HepG2 (cell line): ENCODE measurements around the gene ZDHHC18. TPM values are rescaled to one million over a fixed set of nuclear protein-coding genes. Genes with fewer than 3 reads are reported as not detected.

Source experiments
- ARID2 ChIP-seq: sonication (generic); formaldehyde crosslinking; IDR thresholded peaks from 2 replicates; pipeline ENCODE4 v1.8.1; 2022; ENCODE audit warnings: mild to moderate bottlenecking, missing genetic modification reagents, borderline replicate concordance
- FLYWCH1 ChIP-seq: sonication (generic); formaldehyde crosslinking; IDR thresholded peaks from 2 replicates; pipeline ENCODE4 v1.8.1; 2023; ENCODE audit warnings: mild to moderate bottlenecking, missing genetic modification reagents
- GATA4 ChIP-seq: sonication (generic); IDR thresholded peaks from 2 replicates; pipeline ENCODE4 v1.6.1; 2016; ENCODE audit warnings: antibody characterized with exemption, low read depth, borderline replicate concordance
- HNRNPK ChIP-seq: fragments of 200-400 bp; formaldehyde crosslinking; IDR thresholded peaks from 2 replicates; pipeline ENCODE4 v1.6.1; 2018; ENCODE audit warnings: low read length, low read depth, moderate library complexity, mild to moderate bottlenecking; ENCODE audit not compliant: poor library complexity, severe bottlenecking
- MIER2 ChIP-seq: IDR thresholded peaks from 2 replicates; pipeline ENCODE4 v1.6.1; 2016; ENCODE audit warnings: missing biosample characterization, missing genetic modification reagents
- NCOR1 ChIP-seq: fragments of 200-600 bp; sonication (generic); IDR thresholded peaks from 2 replicates; pipeline ENCODE4 v1.7.0; 2017; ENCODE audit warnings: antibody characterized with exemption, low read length, borderline replicate concordance
- POLR2AphosphoS2 ChIP-seq: IDR thresholded peaks from 2 replicates; pipeline ENCODE4 v1.6.1; 2011; ENCODE audit warnings: low read depth, low read length, improper control_type of control experiment
- SP1 ChIP-seq, 2 experiments: fragments of 450-650 bp in 1 of 2; sonication (generic) in 1 of 2; formaldehyde crosslinking in 1 of 2; IDR thresholded peaks; 2 replicates each; pipeline versions ENCODE4 v1.4.0 to v1.6.1; 2016 to 2020; ENCODE audit warnings: missing genetic modification reagents in 1 of 2
- THYN1 ChIP-seq: sonication (generic); formaldehyde crosslinking; IDR thresholded peaks from 2 replicates; pipeline ENCODE4 v1.8.1; 2023; ENCODE audit warnings: low read depth, mild to moderate bottlenecking, moderate library complexity, missing genetic modification reagents, borderline replicate concordance
- ZFP36L2 ChIP-seq: sonication (generic); formaldehyde crosslinking; IDR thresholded peaks from 2 replicates; pipeline ENCODE4 v1.4.0; 2020; ENCODE audit warnings: missing genetic modification reagents
- ZNF143 ChIP-seq: sonication (generic); formaldehyde crosslinking; IDR thresholded peaks from 2 replicates; pipeline ENCODE4 v1.4.0; 2020; ENCODE audit warnings: missing genetic modification reagents
- ZNF205 ChIP-seq: IDR thresholded peaks from 2 replicates; pipeline ENCODE4 v1.6.1; 2018; ENCODE audit warnings: missing biosample characterization, missing genetic modification reagents
- ZNF407 ChIP-seq: sonication (generic); formaldehyde crosslinking; IDR thresholded peaks from one replicate; pipeline ENCODE4 v1.5.1; 2020; ENCODE audit warnings: mild to moderate bottlenecking, missing genetic modification reagents; ENCODE audit errors: not compliant biosample characterization
- ZNF670 ChIP-seq: sonication (generic); formaldehyde crosslinking; IDR thresholded peaks from 2 replicates; pipeline ENCODE4 v1.8.0; 2022; ENCODE audit warnings: mild to moderate bottlenecking, missing genetic modification reagents, borderline replicate concordance
- ZNF768 ChIP-seq: sonication (generic); formaldehyde crosslinking; IDR thresholded peaks from 2 replicates; pipeline ENCODE4 v1.4.0; 2020; ENCODE audit warnings: missing genetic modification reagents
- polyA plus RNA-seq, 8 experiments: library from polyadenylated mRNA; depleted of rRNA in 3 of 8; stranded (reverse) in 7 of 8; unstranded in 1 of 8; fragments of >200 nt; fragmentation: Illumina TruSeq in 4 of 8; extraction: Trizol in 4 of 8; gene quantifications; 2 replicates each; pipeline versions ENCODE4 v1.2.1 to v1.2.3, GENCODE V29; 2011 to 2016; ENCODE audit warnings: low read depth in 4 of 8, missing spikeins in 1 of 8, mixed read lengths in 1 of 8; ENCODE audit not compliant: insufficient read depth in 1 of 8
- total RNA-seq, 5 experiments: library from RNA; depleted of rRNA; stranded (reverse); fragments of >200 nt; fragmentation: Illumina TruSeq; extraction: Trizol; gene quantifications; 2 replicates each; pipeline ENCODE4 v1.2.3, GENCODE V29; 2016; ENCODE audit warnings: low read depth in 1 of 5
- TF ChIP-seq, protein P1 (sequence below): conservative IDR thresholded peaks from 2 replicates; pipeline ENCODE4 v1.6.1; 2018; ENCODE audit warnings: missing genetic modification reagents
- TF ChIP-seq, protein P2 (sequence below): sonication (generic); formaldehyde crosslinking; IDR thresholded peaks from 2 replicates; pipeline ENCODE4 v1.4.0; 2020; ENCODE audit warnings: missing genetic modification reagents

Gene ZDHHC18
- total and polyA plus RNA-seq, 2 of the 13 experiments (the other 11 are each of a cell fraction or from before 2014, with no cell fraction given): 13.2 to 35.3 TPM

- no peak for TF ChIP-seq ARID2 (CRISPR knock-in tag)
- no peak for TF ChIP-seq SP1 (IDR thresholded peaks at IDR 0.05)
- no peak for TF ChIP-seq SP1 (CRISPR knock-in tag; IDR thresholded peaks at IDR 0.05)
- no peak for TF ChIP-seq POLR2AphosphoS2
- TF ChIP-seq NCOR1: no peak
- TF ChIP-seq MIER2 (CRISPR knock-in tag): no peak
- no peak for TF ChIP-seq ZNF205 (CRISPR knock-in tag)
- no peak for TF ChIP-seq ZNF670
- no peak for TF ChIP-seq FLYWCH1
- TF ChIP-seq ZNF768: no peak
- TF ChIP-seq THYN1 (CRISPR knock-in tag): no peak
- no peak for TF ChIP-seq ZNF407
- TF ChIP-seq HNRNPK: no peak
- no peak for TF ChIP-seq GATA4
- TF ChIP-seq, protein P1, sequence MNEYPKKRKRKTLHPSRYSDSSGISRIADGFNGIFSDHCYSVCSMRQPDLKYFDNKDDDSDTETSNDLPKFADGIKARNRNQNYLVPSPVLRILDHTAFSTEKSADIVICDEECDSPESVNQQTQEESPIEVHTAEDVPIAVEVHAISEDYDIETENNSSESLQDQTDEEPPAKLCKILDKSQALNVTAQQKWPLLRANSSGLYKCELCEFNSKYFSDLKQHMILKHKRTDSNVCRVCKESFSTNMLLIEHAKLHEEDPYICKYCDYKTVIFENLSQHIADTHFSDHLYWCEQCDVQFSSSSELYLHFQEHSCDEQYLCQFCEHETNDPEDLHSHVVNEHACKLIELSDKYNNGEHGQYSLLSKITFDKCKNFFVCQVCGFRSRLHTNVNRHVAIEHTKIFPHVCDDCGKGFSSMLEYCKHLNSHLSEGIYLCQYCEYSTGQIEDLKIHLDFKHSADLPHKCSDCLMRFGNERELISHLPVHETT (CRISPR knock-in tag): 0 out of 2 replicates have a peak, but pooled peaks have one; percentile 11
- TF ChIP-seq ZFP36L2 (CRISPR knock-in tag): no peak
- TF ChIP-seq, protein P2, sequence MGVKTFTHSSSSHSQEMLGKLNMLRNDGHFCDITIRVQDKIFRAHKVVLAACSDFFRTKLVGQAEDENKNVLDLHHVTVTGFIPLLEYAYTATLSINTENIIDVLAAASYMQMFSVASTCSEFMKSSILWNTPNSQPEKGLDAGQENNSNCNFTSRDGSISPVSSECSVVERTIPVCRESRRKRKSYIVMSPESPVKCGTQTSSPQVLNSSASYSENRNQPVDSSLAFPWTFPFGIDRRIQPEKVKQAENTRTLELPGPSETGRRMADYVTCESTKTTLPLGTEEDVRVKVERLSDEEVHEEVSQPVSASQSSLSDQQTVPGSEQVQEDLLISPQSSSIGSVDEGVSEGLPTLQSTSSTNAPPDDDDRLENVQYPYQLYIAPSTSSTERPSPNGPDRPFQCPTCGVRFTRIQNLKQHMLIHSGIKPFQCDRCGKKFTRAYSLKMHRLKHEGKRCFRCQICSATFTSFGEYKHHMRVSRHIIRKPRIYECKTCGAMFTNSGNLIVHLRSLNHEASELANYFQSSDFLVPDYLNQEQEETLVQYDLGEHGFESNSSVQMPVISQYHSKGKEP (CRISPR knock-in tag): no peak
- no peak for TF ChIP-seq ZNF143
Measured at GRCh38 chr1:26788836-26789611, 37.5 kb upstream of the ZDHHC18 start (continued).
